Suppressor macrophage treated with lipopolysaccharide for 1 hour (primary cell): ENCODE results near the gene GPR107.

Source experiments
- DNase-seq, 3 donors: peaks; one replicate each; pipeline ENCODE4 v3.0.0-alpha.2; 2020 to 2022

GPR107 gene

GRCh38 chr9:130111786-130112537 is 58.3 kb downstream of the GPR107 start:
- DNase-seq: no peak

- no peak for DNase-seq
These were observed 58.9 kb downstream of the GPR107 start for GRCh38 chr9:130112538-130113151.

- no peak for DNase-seq
These were observed 61.0 kb downstream of the GPR107 start for GRCh38 chr9:130114741-130115140.

GRCh38 chr9:130116346-130116745 is 62.6 kb downstream of the GPR107 start:
- no peak for DNase-seq

- no peak for DNase-seq
These were observed 63.7 kb downstream of the GPR107 start for GRCh38 chr9:130117376-130117775.

- peak; percentile 73 to 83 (median 78) for DNase-seq
These were observed 64.3 kb downstream of the GPR107 start for GRCh38 chr9:130117816-130118632.

- DNase-seq: no peak
These were observed 65.3 kb downstream of the GPR107 start for GRCh38 chr9:130118841-130119518.

GRCh38 chr9:130119519-130120298 is 66.0 kb downstream of the GPR107 start:
- DNase-seq: no peak

GRCh38 chr9:130120299-130120587 is 66.5 kb downstream of the GPR107 start:
- no peak for DNase-seq

- DNase-seq: no peak
These were observed 67.1 kb downstream of the GPR107 start for GRCh38 chr9:130120832-130121231.

GRCh38 chr9:130122456-130122855 is 68.8 kb downstream of the GPR107 start:
- no peak for DNase-seq

- no peak for DNase-seq
These were observed 70.6 kb downstream of the GPR107 start for GRCh38 chr9:130124085-130124860.

- DNase-seq: no peak
These were observed 73.2 kb downstream of the GPR107 start for GRCh38 chr9:130126721-130127433.

GRCh38 chr9:130128251-130128650 is 74.5 kb downstream of the GPR107 start:
- peak; percentile 60 to 83 (median 71) for DNase-seq

GRCh38 chr9:130128733-130129431 is 75.2 kb downstream of the GPR107 start:
- peak; percentile 87 to 99 (median 93) for DNase-seq

- DNase-seq: no peak
These were observed 75.8 kb downstream of the GPR107 start for GRCh38 chr9:130129432-130130061.

- peak; percentile 66 to 84 (median 77) for DNase-seq
These were observed 79.0 kb downstream of the GPR107 start for GRCh38 chr9:130132746-130133145.

- no peak for DNase-seq
These were observed 83.5 kb downstream of the GPR107 start for GRCh38 chr9:130137081-130137640.

- DNase-seq: peak; percentile 24 to 36 (median 36)
These were observed 84.0 kb downstream of the GPR107 start for GRCh38 chr9:130137641-130138081.
